IMR-90 (cell line): Measurements from ENCODE around the gene POM121. TPM values are rescaled to one million over a fixed set of nuclear protein-coding genes. Genes with fewer than 3 reads are reported as not detected.

Experiments used
- ATAC-seq: fragments of 200-7000 bp; cut with Tn5 transposase; 2 replicates; pipeline ENCODE4 v1.9.1; 2020; ENCODE audit warnings: low read depth, mild to moderate bottlenecking, moderate library complexity
- Bru-seq: library from RNA; stranded (reverse); fragments of 400-500 nt; gene quantifications from one replicate; lab custom pipeline; 2021; lab: Mats Ljungman, UMichigan
- BruChase-seq, 2 experiments: library from RNA; stranded (reverse); fragments of 400-500 nt; gene quantifications; one replicate each; lab custom pipeline; 2021; lab: Mats Ljungman, UMichigan
- BruUV-seq: library from RNA; stranded (reverse); fragments of 400-500 nt; replicated peaks from 2 replicates; lab custom pipeline; 2021; lab: Mats Ljungman, UMichigan
- CTCF ChIA-PET: fragments of 300-600 bp; formaldehyde crosslinking; extraction: SDS; loops from one replicate; lab custom pipeline; 2021; ENCODE audit warnings: antibody characterized with exemption; lab: Yijun Ruan, JAX
- POLR2A ChIA-PET: fragments of 300-600 bp; sonication (Branson Sonifier 250); formaldehyde crosslinking; loops from one replicate; lab custom pipeline; 2022; ENCODE audit warnings: antibody characterized with exemption; ENCODE audit not compliant: unreplicated experiment; lab: Charles Lee
- DNase-seq: peaks from one replicate; pipeline ENCODE4 v3.0.0; 2013
- H2AFZ ChIP-seq: replicated peaks from 2 replicates; pipeline ENCODE3; 2013; ENCODE audit warnings: low read length, mild to moderate bottlenecking; ENCODE audit not compliant: poor library complexity
- H2AK5ac ChIP-seq: 2 replicates; pipeline ENCODE4 v1.6.1; 2013; ENCODE audit warnings: low read depth, low read length, inconsistent platforms
- H2AK9ac ChIP-seq: replicated peaks from 2 replicates; pipeline ENCODE3; 2013; ENCODE audit warnings: mild to moderate bottlenecking, low read depth, low read length, moderate library complexity; ENCODE audit not compliant: poor library complexity
- H2BK120ac ChIP-seq: 2 replicates; pipeline ENCODE4 v1.6.1; 2013; ENCODE audit warnings: low read depth, low read length, inconsistent platforms
- H2BK15ac ChIP-seq: 3 replicates; pipeline ENCODE4 v1.6.1; 2013; ENCODE audit warnings: low read depth, low read length, inconsistent platforms
- H2BK20ac ChIP-seq: 2 replicates; pipeline ENCODE4 v1.6.1; 2013; ENCODE audit warnings: low read depth, mild to moderate bottlenecking, inconsistent platforms, low read length, moderate library complexity
- H2BK5ac ChIP-seq: 2 replicates; pipeline ENCODE4 v1.6.1; 2013; ENCODE audit warnings: mild to moderate bottlenecking, low read depth, low read length, inconsistent platforms; ENCODE audit not compliant: poor library complexity, severe bottlenecking
- H3K14ac ChIP-seq: replicated peaks from 2 replicates; pipeline ENCODE4 v1.6.1; 2013; ENCODE audit warnings: low read depth, low read length, inconsistent platforms
- H3K18ac ChIP-seq: 2 replicates; pipeline ENCODE4 v1.6.1; 2013; ENCODE audit warnings: low read depth, low read length, control low read depth
- H3K23ac ChIP-seq: 2 replicates; pipeline ENCODE4 v1.6.1; 2013; ENCODE audit warnings: low read depth, low read length, inconsistent platforms
- H3K27ac ChIP-seq: 2 replicates; pipeline ENCODE4 v1.5.1; 2013; ENCODE audit warnings: mild to moderate bottlenecking, control low read depth, low read length; ENCODE audit not compliant: insufficient read depth
- H3K27me3 ChIP-seq: 2 replicates; pipeline ENCODE4 v1.6.1; 2013; ENCODE audit warnings: low read length; ENCODE audit not compliant: control insufficient read depth, insufficient read depth
- H3K36me3 ChIP-seq: 2 replicates; pipeline ENCODE4 v1.6.1; 2013; ENCODE audit warnings: low read length, mixed read lengths; ENCODE audit not compliant: control insufficient read depth, insufficient read depth
- H3K4ac ChIP-seq: 2 replicates; pipeline ENCODE4 v1.6.1; 2013; ENCODE audit warnings: low read depth, low read length, inconsistent platforms
- H3K4me1 ChIP-seq: 2 replicates; pipeline ENCODE4 v1.6.1; 2013; ENCODE audit warnings: low read length, mixed read lengths; ENCODE audit not compliant: control insufficient read depth, insufficient read depth
- H3K4me2 ChIP-seq: 2 replicates; pipeline ENCODE4 v1.6.1; 2013; ENCODE audit warnings: low read depth, mild to moderate bottlenecking, control low read depth, low read length, moderate library complexity
- H3K4me3 ChIP-seq: 2 replicates; pipeline ENCODE4 v1.5.1; 2013; ENCODE audit warnings: low read depth, mild to moderate bottlenecking, control low read depth, low read length, moderate library complexity; ENCODE audit not compliant: insufficient read depth
- H3K56ac ChIP-seq: 2 replicates; pipeline ENCODE4 v1.6.1; 2013; ENCODE audit warnings: low read length, inconsistent platforms; ENCODE audit not compliant: insufficient read depth; ENCODE audit errors: extremely low read depth
- H3K79me1 ChIP-seq, 2 experiments: 2 replicates each; pipeline ENCODE4 v1.6.1; 2013; ENCODE audit warnings: low read length in 2 of 2, inconsistent platforms in 1 of 2, low read depth in 1 of 2
- H3K9ac ChIP-seq: 2 replicates; pipeline ENCODE4 v1.6.1; 2013; ENCODE audit warnings: low read depth, low read length, control low read depth
- H3K9me1 ChIP-seq: 2 replicates; pipeline ENCODE4 v1.6.1; 2013; ENCODE audit warnings: low read length, inconsistent platforms; ENCODE audit not compliant: insufficient read depth
- H3K9me3 ChIP-seq: 2 replicates; pipeline ENCODE4 v1.6.1; 2013; ENCODE audit warnings: low read length; ENCODE audit not compliant: control insufficient read depth, insufficient read depth
- H4K20me1 ChIP-seq: 2 replicates; pipeline ENCODE4 v1.6.1; 2013; ENCODE audit warnings: low read length, inconsistent platforms; ENCODE audit not compliant: insufficient read depth
- H4K5ac ChIP-seq: 2 replicates; pipeline ENCODE4 v1.6.1; 2013; ENCODE audit warnings: mild to moderate bottlenecking, low read depth, low read length, control low read depth
- H4K8ac ChIP-seq, 2 experiments: 2 replicates each; pipeline ENCODE4 v1.6.1; 2013; ENCODE audit warnings: low read depth in 2 of 2, low read length in 2 of 2, control low read depth in 1 of 2, inconsistent platforms in 1 of 2
- H4K91ac ChIP-seq: 2 replicates; pipeline ENCODE4 v1.6.1; 2013; ENCODE audit warnings: low read depth, low read length, inconsistent platforms; ENCODE audit not compliant: insufficient read depth
- BHLHE40 ChIP-seq: fragments of 150-350 bp; IDR thresholded peaks from 2 replicates; pipeline ENCODE4 v1.6.1; 2016; ENCODE audit warnings: mild to moderate bottlenecking, low read depth, low read length
- CEBPB ChIP-seq: IDR thresholded peaks from 2 replicates; pipeline ENCODE4 v1.6.1; 2012; ENCODE audit warnings: low read depth, low read length, improper control_type of control experiment
- ELK1 ChIP-seq: fragments of 150-350 bp; IDR thresholded peaks from 2 replicates; pipeline ENCODE4 v1.6.1; 2016; ENCODE audit warnings: low read depth, mild to moderate bottlenecking, low read length, moderate library complexity, borderline replicate concordance
- FOS ChIP-seq: fragments of 150-350 bp; IDR thresholded peaks from 2 replicates; pipeline ENCODE4 v1.6.1; 2016; ENCODE audit warnings: low read depth, low read length
- MAZ ChIP-seq: IDR thresholded peaks from 2 replicates; pipeline ENCODE4 v1.6.1; 2012; ENCODE audit warnings: low read depth, mild to moderate bottlenecking, low read length, improper control_type of control experiment, moderate library complexity, borderline replicate concordance
- MXI1 ChIP-seq: IDR thresholded peaks from 2 replicates; pipeline ENCODE4 v1.6.1; 2012; ENCODE audit warnings: low read depth, mild to moderate bottlenecking, low read length, moderate library complexity, borderline replicate concordance
- NFE2L2 ChIP-seq: fragments of 150-350 bp; IDR thresholded peaks from 2 replicates; pipeline ENCODE4 v1.6.1; 2016; ENCODE audit warnings: low read depth, mild to moderate bottlenecking, low read length
- RCOR1 ChIP-seq: IDR thresholded peaks from 2 replicates; pipeline ENCODE4 v1.6.1; 2012; ENCODE audit warnings: mild to moderate bottlenecking, low read length, improper control_type of control experiment; ENCODE audit not compliant: insufficient replicate concordance
- WGBS, 2 experiments: methylation state at CpG; one replicate each; pipeline versions ENCODE4 v1.1.5 to v1.1.7; 2013; ENCODE audit warnings: missing lambda C conversion rate in 2 of 2; ENCODE audit not compliant: insufficient read length in 1 of 2; ENCODE audit errors: extremely low coverage in 2 of 2; 5-methylcytosine and 5-hydroxymethylcytosine counted together
- dilution Hi-C: fragments of 300-500 bp; cut with HindIII; formaldehyde crosslinking; loops from one replicate; pipeline ENCODE4 v1.14.3; 2018; ENCODE audit warnings: low sequenced_read_pairs; ENCODE audit not compliant: unreplicated experiment
- in situ Hi-C: fragments of 300-500 bp; cut with MboI; formaldehyde crosslinking; loops from 3 replicates; pipeline ENCODE4 v1.14.3; 2019; ENCODE audit warnings: low sequenced_read_pairs, inconsistent platforms, mixed read lengths
- intact Hi-C: fragments of 100-400 bp; cut with micrococcal nuclease; formaldehyde crosslinking; loops from 2 replicates; pipeline ENCODE4 v1.10.0; 2022
- long read RNA-seq: library from polyadenylated mRNA; unstranded; transcript quantifications from one replicate; pipeline ENCODE4 v2.0.0, GENCODE V29; 2021; ENCODE audit not compliant: unreplicated experiment
- polyA plus RNA-seq, 3 experiments: library from polyadenylated mRNA; depleted of rRNA; stranded (reverse); fragments of >200 nt; gene quantifications; 2 replicates each; pipeline ENCODE4 v1.2.3, GENCODE V29; 2012; ENCODE audit warnings: low replicate concordance in 1 of 3
- total RNA-seq: library from RNA; depleted of rRNA; stranded (reverse); fragments of >200 nt; gene quantifications from 2 replicates; pipeline ENCODE4 v1.2.3, GENCODE V29; 2012; rRNA removed
- TF ChIP-seq, protein P1 (sequence below): fragments of 150-350 bp; IDR thresholded peaks from 2 replicates; pipeline ENCODE4 v1.6.1; 2017; ENCODE audit warnings: mild to moderate bottlenecking, antibody characterized with exemption, low read length, low read depth
- TF ChIP-seq, protein P2 (sequence below): conservative IDR thresholded peaks from 2 replicates; pipeline ENCODE4 v1.5.1; 2012; ENCODE audit warnings: mild to moderate bottlenecking, low read depth, low read length, improper control_type of control experiment

POM121 gene
- 1.8 and 2.2 TPM in 2 replicates for total RNA-seq
- 14.4 and 15.5 TPM in 2 replicates for polyA plus RNA-seq (2012; rRNA removed)
- polyA plus RNA-seq (2012; cell fraction: cytosol; rRNA removed): 10.4 and 11.0 TPM in 2 replicates
- polyA plus RNA-seq (2012; cell fraction: nucleus; rRNA removed; ENCODE audit: low replicate concordance): 34.5 and 38.7 TPM in 2 replicates
- Bru-seq, nascent RNA: percentile 90 among the genes with signal in this experiment
- percentile 95 among the genes with signal in this experiment for BruChase-seq, experiment 1, labeled RNA remaining after a 6-hour chase
- BruChase-seq, experiment 2, labeled RNA remaining after a 2-hour chase: percentile 91 among the genes with signal in this experiment
- long read RNA-seq, partial matches to known transcripts: 4 of 21 reads
- long read RNA-seq, other reads (novel, unspliced or antisense): 17 of 21 reads

- H4K91ac ChIP-seq: peak within 1 kb of the TSS; percentile 83
- H3K27me3 ChIP-seq: no peaks in the 10 kb centered on the region
- ChIA-PET CTCF (no interaction called here), POLR2A (no interaction called here)
- peak within 1 kb of the TSS; percentile 99 for H3K4ac ChIP-seq
- peak within 1 kb of the TSS; percentile 81 for H2BK5ac ChIP-seq
- peak within 1 kb of the TSS; percentile 100 for H4K8ac ChIP-seq
- 0 out of 2 replicates have a peak within 1 kb of the TSS, but pooled peaks have one; percentile 5 for H2BK20ac ChIP-seq
- peak within 1 kb of the TSS; percentile 95 for H4K5ac ChIP-seq
- peak within 1 kb of the TSS; percentile 99 for H3K56ac ChIP-seq
- H3K4me2 ChIP-seq: peak within 1 kb of the TSS; percentile 100
- in situ Hi-C loops (loop anchor here (5.0 kb wide), 1 partner anchor 98 kb away; the partner anchor contains the start of gene TYW1B), intact Hi-C loops (no loop called here), dilution Hi-C loops (no loop called here)
- BruUV-seq: TSS peak; percentile 97
- peaks cover 18% of the 10 kb centered on the region for H3K36me3 ChIP-seq
- ATAC-seq: peak; percentile 95
- H3K18ac ChIP-seq: peak within 1 kb of the TSS; percentile 68; the same call in 1 of the 2 replicates
- H3K27ac ChIP-seq: peak within 1 kb of the TSS; percentile 97
- peaks cover 12% of the 10 kb centered on the region; the same call in 1 of the 2 replicates for H4K20me1 ChIP-seq
- peaks cover 3% of the 10 kb centered on the region for H3K4me1 ChIP-seq
- H3K9ac ChIP-seq: peak within 1 kb of the TSS; percentile 100
- H2AK5ac ChIP-seq: peak within 1 kb of the TSS; percentile 77
- peak within 1 kb of the TSS; percentile 84 for H2AK9ac ChIP-seq
- H2BK15ac ChIP-seq: no peak within 1 kb of the TSS
- peak within 1 kb of the TSS; percentile 98 for H2AFZ ChIP-seq
- 0 out of 2 replicates have a peak, but pooled peaks cover 3% of the 10 kb centered on the region for H3K9me1 ChIP-seq
- H3K23ac ChIP-seq: peak within 1 kb of the TSS; percentile 97
- H3K4me3 ChIP-seq: peak within 1 kb of the TSS; percentile 96
- 0% methylated on average over 60 of the region's 91 CpGs; no CpG with 5 or more reads in 1 of the 2 experiments for WGBS, 2 experiments
- peak; percentile 86 for DNase-seq
- 0 out of 2 replicates have a peak within 1 kb of the TSS, but pooled peaks have one; percentile 59 for H2BK120ac ChIP-seq
- peaks cover 26 to 48% of the 10 kb centered on the region in 2 experiments for H3K79me1 ChIP-seq
- no peaks in the 10 kb centered on the region for H3K9me3 ChIP-seq
- H3K14ac ChIP-seq: peak within 1 kb of the TSS; percentile 100
- TF ChIP-seq MXI1 (peak; percentile 89), CEBPB (no peak), RCOR1 (no peak), BHLHE40 (no peak), MAZ (peak; percentile 27; the same call in 1 of the 2 replicates), ELK1 (no peak), NFE2L2 (no peak), FOS (no peak)
- TF ChIP-seq, protein P1, sequence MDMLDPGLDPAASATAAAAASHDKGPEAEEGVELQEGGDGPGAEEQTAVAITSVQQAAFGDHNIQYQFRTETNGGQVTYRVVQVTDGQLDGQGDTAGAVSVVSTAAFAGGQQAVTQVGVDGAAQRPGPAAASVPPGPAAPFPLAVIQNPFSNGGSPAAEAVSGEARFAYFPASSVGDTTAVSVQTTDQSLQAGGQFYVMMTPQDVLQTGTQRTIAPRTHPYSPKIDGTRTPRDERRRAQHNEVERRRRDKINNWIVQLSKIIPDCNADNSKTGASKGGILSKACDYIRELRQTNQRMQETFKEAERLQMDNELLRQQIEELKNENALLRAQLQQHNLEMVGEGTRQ: no peak
- TF ChIP-seq, protein P2, sequence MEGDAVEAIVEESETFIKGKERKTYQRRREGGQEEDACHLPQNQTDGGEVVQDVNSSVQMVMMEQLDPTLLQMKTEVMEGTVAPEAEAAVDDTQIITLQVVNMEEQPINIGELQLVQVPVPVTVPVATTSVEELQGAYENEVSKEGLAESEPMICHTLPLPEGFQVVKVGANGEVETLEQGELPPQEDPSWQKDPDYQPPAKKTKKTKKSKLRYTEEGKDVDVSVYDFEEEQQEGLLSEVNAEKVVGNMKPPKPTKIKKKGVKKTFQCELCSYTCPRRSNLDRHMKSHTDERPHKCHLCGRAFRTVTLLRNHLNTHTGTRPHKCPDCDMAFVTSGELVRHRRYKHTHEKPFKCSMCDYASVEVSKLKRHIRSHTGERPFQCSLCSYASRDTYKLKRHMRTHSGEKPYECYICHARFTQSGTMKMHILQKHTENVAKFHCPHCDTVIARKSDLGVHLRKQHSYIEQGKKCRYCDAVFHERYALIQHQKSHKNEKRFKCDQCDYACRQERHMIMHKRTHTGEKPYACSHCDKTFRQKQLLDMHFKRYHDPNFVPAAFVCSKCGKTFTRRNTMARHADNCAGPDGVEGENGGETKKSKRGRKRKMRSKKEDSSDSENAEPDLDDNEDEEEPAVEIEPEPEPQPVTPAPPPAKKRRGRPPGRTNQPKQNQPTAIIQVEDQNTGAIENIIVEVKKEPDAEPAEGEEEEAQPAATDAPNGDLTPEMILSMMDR: no peak
Observed at GRCh38 chr7:72924733-72925545, at the start of gene POM121. Gene POM121, plus strand, starts transcription at chr7:72925095. Its CDS starts 27 bp downstream, at chr7:72925122.
